H1 (cell line): ENCODE measurements around the gene CRHR2. TPM values are rescaled to one million over a fixed set of nuclear protein-coding genes. Genes with fewer than 3 reads are reported as not detected.

Experiments used
- CTCF ChIA-PET: fragments of 300-600 bp; sonication (Branson Sonifier 250); formaldehyde crosslinking; loops from one replicate; lab custom pipeline; 2021; ENCODE audit not compliant: partially characterized antibody; lab: Charles Lee
- POLR2A ChIA-PET: fragments of 300-600 bp; sonication (Branson Sonifier 250); formaldehyde crosslinking; loops from one replicate; lab custom pipeline; 2021; ENCODE audit warnings: inconsistent platforms; ENCODE audit not compliant: partially characterized antibody; lab: Charles Lee
- DNase-seq, 2 experiments: peaks; one replicate each; pipeline versions ENCODE4 v3.0.0 to v3.0.0-alpha.2; 2010 to 2022; ENCODE audit warnings: low spot score in 2 of 2, low read depth in 1 of 2, mixed read lengths in 1 of 2
- FAIRE-seq: peaks from 2 replicates; lab custom pipeline; 2011; peaks lifted over from hg19 to GRCh38; lab: Jason Lieb, UNC
- H2AFZ ChIP-seq: 2 replicates; pipeline ENCODE4 v1.8.1; 2012; ENCODE audit warnings: low read length, inconsistent platforms
- H2AK5ac ChIP-seq: 2 replicates; pipeline ENCODE4 v1.6.1; 2013; ENCODE audit warnings: low read depth, low read length
- H2BK120ac ChIP-seq: replicated peaks from 2 replicates; pipeline ENCODE3; 2013; ENCODE audit warnings: low read depth, low read length, inconsistent platforms
- H2BK12ac ChIP-seq: 2 replicates; pipeline ENCODE4 v1.6.1; 2013; ENCODE audit warnings: low read depth, low read length
- H2BK15ac ChIP-seq: 2 replicates; pipeline ENCODE4 v1.6.1; 2013; ENCODE audit warnings: low read length
- H2BK20ac ChIP-seq: 2 replicates; pipeline ENCODE4 v1.6.1; 2013; ENCODE audit warnings: low read length
- H2BK5ac ChIP-seq: 2 replicates; pipeline ENCODE4 v1.6.1; 2013; ENCODE audit warnings: low read depth, low read length
- H3K14ac ChIP-seq: 2 replicates; pipeline ENCODE4 v1.6.1; 2013; ENCODE audit warnings: inconsistent platforms; ENCODE audit not compliant: insufficient read length
- H3K18ac ChIP-seq: 2 replicates; pipeline ENCODE4 v1.6.1; 2013; ENCODE audit warnings: low read length; ENCODE audit errors: extremely low read depth
- H3K23ac ChIP-seq: 2 replicates; pipeline ENCODE4 v1.6.1; 2013; ENCODE audit warnings: inconsistent platforms; ENCODE audit not compliant: insufficient read length
- H3K23me2 ChIP-seq: 2 replicates; pipeline ENCODE4 v1.6.1; 2013; ENCODE audit warnings: low read depth, low read length
- H3K27ac ChIP-seq: 2 replicates; pipeline ENCODE4 v1.6.1; 2011; ENCODE audit warnings: low read depth, low read length, inconsistent platforms
- H3K27me3 ChIP-seq, 4 experiments: replicated peaks in 1 of 4; 1 replicate in 1 of 4; 2 replicates in 3 of 4; pipeline versions ENCODE4 v1.6.1 to v1.8.1; 2011 to 2013; ENCODE audit warnings: low read length in 3 of 4, mild to moderate bottlenecking in 3 of 4, inconsistent platforms in 2 of 4, mixed read lengths in 2 of 4, moderate library complexity in 1 of 4; ENCODE audit not compliant: control insufficient read depth in 3 of 4, insufficient read depth in 3 of 4; ENCODE audit errors: extremely low read depth in 1 of 4
- H3K36me3 ChIP-seq, 4 experiments: 2 replicates each; pipeline versions ENCODE4 v1.6.1 to v1.8.1; 2011 to 2013; ENCODE audit warnings: mild to moderate bottlenecking in 4 of 4, low read length in 3 of 4, moderate library complexity in 2 of 4, control low read depth in 1 of 4, inconsistent platforms in 1 of 4; ENCODE audit not compliant: insufficient read depth in 4 of 4, control insufficient read depth in 2 of 4
- H3K4ac ChIP-seq: replicated peaks from 2 replicates; pipeline ENCODE3; 2013; ENCODE audit warnings: low read length, low read depth, mixed read lengths, inconsistent platforms; ENCODE audit not compliant: insufficient read length
- H3K4me1 ChIP-seq, 4 experiments: replicated peaks in 1 of 4; 1 replicate in 1 of 4; 2 replicates in 3 of 4; pipeline versions ENCODE4 v1.6.1 to v1.8.1; 2011 to 2013; ENCODE audit warnings: low read length in 3 of 4, inconsistent platforms in 2 of 4, mixed read lengths in 1 of 4; ENCODE audit not compliant: insufficient read depth in 4 of 4, control insufficient read depth in 3 of 4
- H3K4me2 ChIP-seq, 2 experiments: 2 replicates each; pipeline versions ENCODE4 v1.6.1 to v1.8.1; 2011 to 2013; ENCODE audit warnings: low read depth in 2 of 2, low read length in 2 of 2, control low read depth in 1 of 2, inconsistent platforms in 1 of 2, mild to moderate bottlenecking in 1 of 2; ENCODE audit not compliant: insufficient read depth in 1 of 2
- H3K4me3 ChIP-seq, 4 experiments: fragments of 200-600, 300-600 bp in 1 of 4; sonication (generic), shearing (Covaris generic), sonication (Bioruptor Twin) in 1 of 4; 2 replicates each; pipeline versions ENCODE4 v1.5.1 to v1.8.1; 2011 to 2016; ENCODE audit warnings: low read length in 4 of 4, low read depth in 3 of 4, control low read depth in 2 of 4, inconsistent platforms in 2 of 4, mild to moderate bottlenecking in 2 of 4, mixed read lengths in 1 of 4, moderate library complexity in 1 of 4; ENCODE audit not compliant: insufficient read depth in 2 of 4; ENCODE audit errors: extremely low read depth in 1 of 4
- H3K56ac ChIP-seq: replicated peaks from 2 replicates; pipeline ENCODE3; 2013; ENCODE audit warnings: low read depth, mild to moderate bottlenecking, mixed read lengths, low read length, inconsistent platforms; ENCODE audit not compliant: insufficient read length
- H3K79me1 ChIP-seq: 2 replicates; pipeline ENCODE4 v1.6.1; 2013; ENCODE audit warnings: low read depth, low read length, control low read depth
- H3K79me2 ChIP-seq, 2 experiments: 2 replicates each; pipeline versions ENCODE4 v1.6.1 to v1.8.1; 2012 to 2013; ENCODE audit warnings: low read length in 2 of 2, mild to moderate bottlenecking in 2 of 2, inconsistent platforms in 1 of 2; ENCODE audit not compliant: insufficient read depth in 2 of 2, control insufficient read depth in 1 of 2
- H3K9ac ChIP-seq, 4 experiments: replicated peaks in 1 of 4; 1 replicate in 1 of 4; 2 replicates in 3 of 4; pipeline versions ENCODE4 v1.6.1 to v1.8.1; 2011 to 2013; ENCODE audit warnings: low read depth in 3 of 4, low read length in 3 of 4, control low read depth in 2 of 4, mild to moderate bottlenecking in 2 of 4, moderate library complexity in 2 of 4, inconsistent platforms in 1 of 4; ENCODE audit errors: extremely low read depth in 1 of 4
- H3K9me3 ChIP-seq, 2 experiments: 2 replicates each; pipeline versions ENCODE4 v1.6.1 to v1.8.1; 2012 to 2013; ENCODE audit warnings: mild to moderate bottlenecking in 2 of 2, moderate library complexity in 2 of 2, control low read depth in 1 of 2, inconsistent platforms in 1 of 2, low read depth in 1 of 2, low read length in 1 of 2, mixed read lengths in 1 of 2; ENCODE audit not compliant: insufficient read depth in 2 of 2
- H4K20me1 ChIP-seq, 2 experiments: replicated peaks in 1 of 2; 2 replicates each; pipeline versions ENCODE3 to v1.8.1; 2011 to 2013; ENCODE audit warnings: inconsistent platforms in 2 of 2, low read length in 2 of 2, mild to moderate bottlenecking in 1 of 2; ENCODE audit not compliant: insufficient read depth in 2 of 2, control insufficient read depth in 1 of 2
- H4K5ac ChIP-seq: 2 replicates; pipeline ENCODE4 v1.6.1; 2013; ENCODE audit warnings: low read length, low read depth, mixed read lengths, inconsistent platforms; ENCODE audit not compliant: insufficient read length
- H4K8ac ChIP-seq: 2 replicates; pipeline ENCODE4 v1.8.0; 2013; ENCODE audit warnings: mild to moderate bottlenecking, moderate library complexity, low read length, inconsistent platforms; ENCODE audit not compliant: insufficient read depth; ENCODE audit errors: extremely low read depth
- H4K91ac ChIP-seq: replicated peaks from 2 replicates; pipeline ENCODE3; 2013; ENCODE audit warnings: low read length, mixed read lengths, inconsistent platforms; ENCODE audit not compliant: insufficient read length
- CEBPB ChIP-seq: IDR thresholded peaks from 2 replicates; pipeline ENCODE4 v1.6.1; 2012; ENCODE audit warnings: low read depth, low read length
- EGR1 ChIP-seq: IDR thresholded peaks from 2 replicates; pipeline ENCODE4 v1.6.1; 2011; ENCODE audit warnings: low read depth, low read length, borderline replicate concordance
- FOSL1 ChIP-seq: IDR thresholded peaks from 2 replicates; pipeline ENCODE4 v1.6.1; 2011; ENCODE audit warnings: mild to moderate bottlenecking, low read depth, low read length, moderate library complexity; ENCODE audit not compliant: insufficient read depth
- GABPA ChIP-seq: IDR thresholded peaks from 2 replicates; pipeline ENCODE4 v1.6.1; 2011; ENCODE audit warnings: mild to moderate bottlenecking, low read length, moderate library complexity, borderline replicate concordance; ENCODE audit not compliant: insufficient read depth
- WGBS, 2 experiments: shearing (Covaris generic) in 1 of 2; methylation state at CpG; one replicate each; pipeline versions ENCODE4 v1.1.6 to v1.1.7; 2013 to 2015; ENCODE audit warnings: low lambda C conversion rate in 2 of 2, mixed read lengths in 2 of 2, inconsistent platforms in 1 of 2, low coverage in 1 of 2, missing lambda C conversion rate in 1 of 2; ENCODE audit not compliant: insufficient replicate concordance in 2 of 2, insufficient coverage in 1 of 2, insufficient read length in 1 of 2; ENCODE audit errors: extremely low coverage in 1 of 2, missing lambda C conversion rate in 1 of 2; 5-methylcytosine and 5-hydroxymethylcytosine counted together
- polyA plus RNA-seq, 7 experiments: library from polyadenylated mRNA; depleted of rRNA in 3 of 7; stranded (reverse) in 5 of 7; unstranded in 2 of 7; fragments of >200 nt in 5 of 7; fragments of 200-250 nt in 2 of 7; gene quantifications; 1 replicate in 5 of 7; 2 replicates in 1 of 7; 4 replicates in 1 of 7; pipeline versions ENCODE4 v1.2.1 to v1.2.3, GENCODE V29; 2011 to 2013; ENCODE audit warnings: missing spikeins in 2 of 7, mixed read lengths in 2 of 7
- total RNA-seq: library from RNA; stranded (reverse); fragmentation: NEBNext Ultra II Directional; extraction: Animal tissue kit (Norgen Biotek cat#: 25700); gene quantifications from 2 replicates; pipeline ENCODE4 v1.2.1, GENCODE V29; 2021

The CRHR2 gene
- total and polyA plus RNA-seq, 2 of the 8 experiments (the other 6 are each of a cell fraction or from before 2014, with no cell fraction given), result 0.37 to 1.3 TPM

DNA sequence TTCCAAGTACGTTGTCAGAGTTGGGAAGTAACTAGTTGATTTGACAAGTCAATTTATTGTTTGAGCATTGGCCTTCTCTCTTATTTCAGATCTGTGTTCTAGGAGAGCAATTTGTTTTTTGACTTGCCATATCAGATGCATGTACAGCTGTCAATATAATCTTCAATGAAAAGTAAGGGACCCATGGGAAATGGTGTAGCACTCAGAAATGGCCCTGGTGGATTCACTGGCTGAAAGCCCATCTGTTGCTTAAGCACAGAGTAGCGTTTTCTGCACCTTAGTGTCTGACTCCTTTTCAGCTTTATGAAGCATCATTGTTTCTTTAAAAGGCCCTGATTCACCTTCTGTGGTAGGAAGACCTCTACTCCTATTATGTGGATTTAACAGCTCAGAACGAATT, 77.4 kb downstream of the CRHR2 start:
- H3K18ac ChIP-seq, result no peak overlapping the region
- POLR2A ChIA-PET, result interaction anchor here (0.7 to 15.5 kb wide), 6 partner anchors 9 to 151 kb away, joined by 3 to 323 read pairs (median 12); partner anchors contain the start of gene GARS1
- no peak for FAIRE-seq

More for the DNA sequence above, 77.4 kb downstream of the CRHR2 start:
- Histone ChIP-seq H2BK15ac (no peak overlapping the region), H3K79me1 (no peaks in the 10 kb centered on the region), H3K4me1 (no peaks in the 10 kb centered on the region), H2BK12ac (no peak overlapping the region), H3K27me3 (no peaks in the 10 kb centered on the region), H4K8ac (no peak overlapping the region), H2BK5ac (no peak overlapping the region), H3K4me2 (no peak overlapping the region), H4K5ac (no peak overlapping the region), H3K14ac (no peak overlapping the region), H3K27ac (no peak overlapping the region), H3K9ac (no peak overlapping the region), H3K23ac (no peak overlapping the region), H2BK20ac (no peak overlapping the region), H2AFZ (no peak overlapping the region), H3K23me2 (no peaks in the 10 kb centered on the region), H3K56ac (no peak overlapping the region), H3K9me3 (no peaks in the 10 kb centered on the region), H3K36me3 (peaks cover 28 to 97% (median 73%) of the 10 kb centered on the region in 4 experiments), H3K4ac (no peak overlapping the region), H3K4me3 (no peak overlapping the region), H4K20me1 (peaks cover 5% of the 10 kb centered on the region in 2 experiments), H4K91ac (no peak overlapping the region), H2AK5ac (no peak overlapping the region), H2BK120ac (no peak overlapping the region), H3K79me2 (peaks cover 0 to 32% of the 10 kb centered on the region in 2 experiments; a peak in 2 of 4 replicates)
- 90% methylated on average over 3 of the region's 3 CpGs; no CpG with 5 or more reads in 1 of the 2 experiments for WGBS, 2 experiments
- CTCF ChIA-PET, result interaction anchor here (0.5 to 0.8 kb wide), 2 partner anchors 29 to 56 kb away, joined by 3 read pairs; no protein-coding TSS in a partner anchor
- no peak for TF ChIP-seq FOSL1
- TF ChIP-seq GABPA, result no peak
- TF ChIP-seq CEBPB, result no peak
- no peak for TF ChIP-seq EGR1
- DNase-seq, result no peak
